ENCODE measurements around the gene SMG6. TPM values are rescaled to one million over a fixed set of nuclear protein-coding genes. Genes with fewer than 3 reads are reported as not detected.
"Not testable (repeated sequence)": the region's sequence is repeated elsewhere in the genome, so short reads cannot be mapped to it uniquely, and the experiment has no call there.

SMG6 gene
- total and polyA plus RNA-seq, 2 experiments from 2014 or later, result 11.9 to 19.9 TPM

DNA sequence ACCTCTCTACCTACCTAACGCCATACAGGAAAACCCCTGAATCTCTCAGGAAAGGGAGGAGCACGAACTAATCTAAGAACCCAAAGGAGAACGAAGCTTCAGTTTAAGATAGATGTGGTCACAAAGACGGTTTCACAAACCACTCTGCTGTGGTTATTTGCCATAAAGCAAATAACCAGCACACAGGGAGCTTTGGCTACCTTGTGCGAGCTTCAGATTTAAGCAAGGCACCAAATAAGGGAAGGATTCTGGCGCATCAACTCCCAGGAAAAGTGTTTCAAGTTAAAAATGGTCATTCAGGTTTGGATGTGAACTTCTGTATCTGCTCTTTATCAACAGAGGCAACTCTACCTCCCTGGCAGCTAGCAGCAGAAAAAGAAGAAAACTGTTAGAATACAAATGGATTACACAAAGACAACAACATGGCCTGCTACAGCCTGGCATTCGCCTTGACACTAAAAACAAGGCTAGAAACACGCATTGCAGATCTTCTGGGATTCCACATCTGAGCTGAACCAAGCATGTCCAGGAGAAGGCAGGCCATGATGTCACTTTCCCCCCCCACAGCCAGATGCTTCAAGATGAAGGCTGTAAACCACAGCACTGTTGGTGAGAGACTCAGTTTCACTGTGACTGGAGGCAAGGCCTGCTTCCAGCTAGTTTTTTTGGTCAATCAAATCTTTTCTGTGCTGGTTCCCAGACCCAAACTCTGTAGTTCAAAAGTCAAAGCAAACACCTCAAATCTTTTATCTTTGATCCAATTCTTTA is 43.6 kb downstream of the SMG6 start:
- H3K9me2 ChIP-seq (replicated peaks; ENCODE audit: insufficient read depth), result no peaks in the 10 kb centered on the region
- TF ChIP-seq, protein P1, sequence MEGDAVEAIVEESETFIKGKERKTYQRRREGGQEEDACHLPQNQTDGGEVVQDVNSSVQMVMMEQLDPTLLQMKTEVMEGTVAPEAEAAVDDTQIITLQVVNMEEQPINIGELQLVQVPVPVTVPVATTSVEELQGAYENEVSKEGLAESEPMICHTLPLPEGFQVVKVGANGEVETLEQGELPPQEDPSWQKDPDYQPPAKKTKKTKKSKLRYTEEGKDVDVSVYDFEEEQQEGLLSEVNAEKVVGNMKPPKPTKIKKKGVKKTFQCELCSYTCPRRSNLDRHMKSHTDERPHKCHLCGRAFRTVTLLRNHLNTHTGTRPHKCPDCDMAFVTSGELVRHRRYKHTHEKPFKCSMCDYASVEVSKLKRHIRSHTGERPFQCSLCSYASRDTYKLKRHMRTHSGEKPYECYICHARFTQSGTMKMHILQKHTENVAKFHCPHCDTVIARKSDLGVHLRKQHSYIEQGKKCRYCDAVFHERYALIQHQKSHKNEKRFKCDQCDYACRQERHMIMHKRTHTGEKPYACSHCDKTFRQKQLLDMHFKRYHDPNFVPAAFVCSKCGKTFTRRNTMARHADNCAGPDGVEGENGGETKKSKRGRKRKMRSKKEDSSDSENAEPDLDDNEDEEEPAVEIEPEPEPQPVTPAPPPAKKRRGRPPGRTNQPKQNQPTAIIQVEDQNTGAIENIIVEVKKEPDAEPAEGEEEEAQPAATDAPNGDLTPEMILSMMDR (IDR thresholded peaks at IDR 0.05; ENCODE audit: poor library complexity), result no peak
- TF ChIP-seq EZH2 (IDR thresholded peaks at IDR 0.05; ENCODE audit: borderline replicate concordance) (no peak), EZH2phosphoT487 (IDR thresholded peaks at IDR 0.05; ENCODE audit: low read depth, severe bottlenecking, unreplicated experiment) (no peak)
- H2AFZ ChIP-seq, result no peak overlapping the region
- 89% methylated on average over 8 of the region's 8 CpGs for WGBS (ENCODE audit: low lambda C conversion rate, missing lambda C conversion rate)
- no peaks in the 10 kb centered on the region for H3K9me3 ChIP-seq (ENCODE audit: low read depth)
- H3K4me3 ChIP-seq, result no peak overlapping the region
- no peaks in the 10 kb centered on the region for H3K36me3 ChIP-seq (replicated peaks; ENCODE audit: insufficient read depth, low read depth)
- peak; percentile 24 for DNase-seq (ENCODE audit: low spot score)
- no peaks in the 10 kb centered on the region for H3K4me1 ChIP-seq (ENCODE audit: insufficient read depth)
- H3K27me3 ChIP-seq, result no peaks in the 10 kb centered on the region
- no peak overlapping the region for H3K4me2 ChIP-seq
- peaks cover 17% of the 10 kb centered on the region for H3K79me2 ChIP-seq
- H3K27ac ChIP-seq, result no peak overlapping the region
- no peaks in the 10 kb centered on the region for H4K20me1 ChIP-seq (ENCODE audit: insufficient read depth, poor library complexity, severe bottlenecking)

DNA sequence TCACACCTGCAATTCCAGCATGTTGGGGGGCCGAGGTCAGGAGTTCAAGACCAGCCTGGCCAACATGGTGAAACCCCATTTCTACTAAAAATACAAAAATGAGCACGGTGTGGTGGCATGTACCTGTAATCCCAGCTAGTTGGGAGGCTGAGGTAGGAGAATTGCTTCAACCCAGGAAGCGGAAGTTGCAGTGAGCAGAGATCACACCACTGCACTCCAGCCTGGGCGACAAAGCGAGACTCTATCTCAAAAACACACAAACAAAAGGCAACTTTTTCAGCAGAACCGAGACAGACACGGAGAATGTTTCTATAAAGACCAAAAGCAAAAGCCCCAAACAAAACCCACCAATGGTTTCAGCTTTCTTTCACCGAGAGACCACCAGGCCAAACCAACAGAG is 44.8 kb downstream of the SMG6 start:
- H3K27ac ChIP-seq; H3K9me2 ChIP-seq (replicated peaks; ENCODE audit: insufficient read depth); H3K4me1 ChIP-seq (ENCODE audit: insufficient read depth); H2AFZ ChIP-seq; DNase-seq (ENCODE audit: low spot score); H3K4me3 ChIP-seq; H4K20me1 ChIP-seq (ENCODE audit: insufficient read depth, poor library complexity, severe bottlenecking); H3K27me3 ChIP-seq; H3K4me2 ChIP-seq; H3K9me3 ChIP-seq (ENCODE audit: low read depth); H3K36me3 ChIP-seq (replicated peaks; ENCODE audit: insufficient read depth, low read depth): not testable (repeated sequence)
- peaks cover 19% of the 10 kb centered on the region for H3K79me2 ChIP-seq
- 92% methylated on average over 8 of the region's 8 CpGs for WGBS (ENCODE audit: low lambda C conversion rate, missing lambda C conversion rate)

DNA sequence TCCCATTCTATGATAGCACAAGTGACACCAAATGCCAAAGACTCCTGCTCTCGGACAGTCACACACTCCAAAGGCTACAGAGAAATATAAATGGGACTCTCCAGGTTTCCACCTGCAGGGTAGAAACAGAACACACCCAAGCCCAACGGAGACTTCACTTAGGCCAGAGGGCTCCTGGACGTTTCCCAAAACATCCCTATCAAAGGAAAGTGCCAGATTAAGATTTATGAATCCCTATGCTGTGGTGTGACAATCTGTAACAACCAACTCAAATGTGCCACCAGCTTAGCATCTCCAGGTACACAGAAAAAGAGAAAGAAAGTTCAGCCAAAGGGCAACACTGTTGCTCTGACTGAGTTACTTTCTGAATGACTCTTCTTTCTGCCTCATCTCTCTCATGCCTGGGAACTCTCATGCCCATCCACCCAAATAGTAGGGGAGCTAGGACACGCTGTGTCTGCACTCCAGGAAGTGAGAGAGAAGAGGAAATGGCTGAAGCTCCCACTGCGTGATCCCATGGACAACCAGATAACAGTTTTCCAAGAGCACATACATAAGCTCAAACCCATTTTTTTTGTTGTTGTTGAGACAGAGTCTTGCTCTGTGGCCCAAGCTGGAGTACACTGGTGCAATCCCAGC is 49.7 kb downstream of the SMG6 start:
- no peak for TF ChIP-seq EZH2phosphoT487 (IDR thresholded peaks at IDR 0.05; ENCODE audit: low read depth, severe bottlenecking, unreplicated experiment)
- TF ChIP-seq EZH2 (IDR thresholded peaks at IDR 0.05; ENCODE audit: borderline replicate concordance), result no peak
- TF ChIP-seq, protein P1 (IDR thresholded peaks at IDR 0.05; ENCODE audit: poor library complexity), result no peak
- Histone ChIP-seq H3K4me2 (no peak overlapping the region), H2AFZ (no peak overlapping the region), H4K20me1 (ENCODE audit: insufficient read depth, poor library complexity, severe bottlenecking) (no peaks in the 10 kb centered on the region), H3K79me2 (peaks cover 3% of the 10 kb centered on the region), H3K27ac (no peak overlapping the region), H3K4me3 (no peak overlapping the region), H3K4me1 (ENCODE audit: insufficient read depth) (no peaks in the 10 kb centered on the region), H3K36me3 (replicated peaks; ENCODE audit: insufficient read depth, low read depth) (no peaks in the 10 kb centered on the region), H3K27me3 (no peaks in the 10 kb centered on the region), H3K9me2 (replicated peaks; ENCODE audit: insufficient read depth) (no peaks in the 10 kb centered on the region), H3K9me3 (ENCODE audit: low read depth) (no peaks in the 10 kb centered on the region)
- WGBS (ENCODE audit: low lambda C conversion rate, missing lambda C conversion rate), result 87% methylated on average over 5 of the region's 5 CpGs
- DNase-seq (ENCODE audit: low spot score), result no peak

DNA sequence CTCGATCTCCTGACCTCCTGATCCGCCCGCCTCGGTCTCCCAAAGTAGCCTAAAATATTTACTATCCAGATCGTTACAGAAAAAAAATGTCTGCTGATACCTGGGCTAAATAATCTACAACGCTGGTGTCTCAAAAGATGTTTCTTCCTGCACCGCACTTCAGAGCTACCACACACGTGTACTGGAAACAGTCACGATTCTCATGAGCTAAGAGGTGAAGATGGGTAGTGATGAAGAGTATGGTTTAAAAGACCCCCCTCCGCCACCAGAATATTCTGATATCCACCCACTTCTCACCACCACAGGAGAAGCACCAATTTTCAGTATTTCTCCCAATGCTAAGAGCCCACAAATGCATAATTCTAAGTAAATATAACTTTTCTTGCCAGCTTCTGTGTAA is 50.2 kb downstream of the SMG6 start:
- H3K4me2 ChIP-seq, result no peak overlapping the region
- DNase-seq (ENCODE audit: low spot score), result no peak
- no peaks in the 10 kb centered on the region for H3K27me3 ChIP-seq
- H3K4me3 ChIP-seq, result no peak overlapping the region
- TF ChIP-seq, protein P1 (IDR thresholded peaks at IDR 0.05; ENCODE audit: poor library complexity), result no peak
- no peak for TF ChIP-seq EZH2 (IDR thresholded peaks at IDR 0.05; ENCODE audit: borderline replicate concordance)
- TF ChIP-seq EZH2phosphoT487 (IDR thresholded peaks at IDR 0.05; ENCODE audit: low read depth, severe bottlenecking, unreplicated experiment), result no peak
- no peak overlapping the region for H2AFZ ChIP-seq
- H4K20me1 ChIP-seq (ENCODE audit: insufficient read depth, poor library complexity, severe bottlenecking), result no peaks in the 10 kb centered on the region
- no peaks in the 10 kb centered on the region for H3K4me1 ChIP-seq (ENCODE audit: insufficient read depth)
- no peaks in the 10 kb centered on the region for H3K36me3 ChIP-seq (replicated peaks; ENCODE audit: insufficient read depth, low read depth)
- H3K79me2 ChIP-seq, result peaks cover 2% of the 10 kb centered on the region
- no peak overlapping the region for H3K27ac ChIP-seq
- H3K9me2 ChIP-seq (replicated peaks; ENCODE audit: insufficient read depth), result no peaks in the 10 kb centered on the region
- H3K9me3 ChIP-seq (ENCODE audit: low read depth), result no peaks in the 10 kb centered on the region
- WGBS (ENCODE audit: low lambda C conversion rate, missing lambda C conversion rate), result 89% methylated on average over 10 of the region's 10 CpGs

Measured in hepatocyte (in vitro differentiated cells).